ENCODE data around the gene HRH2. TPM values are rescaled to one million over a fixed set of nuclear protein-coding genes. Genes with fewer than 3 reads are reported as not detected.

HRH2 gene
- total RNA-seq, 2 donors from 2014 or later: 2.5 to 3.2 TPM

Other genes starting within 250 kb of the HRH2 start
- gene DRD1, start 213.9 kb upstream of the HRH2 start, total RNA-seq: not detected
- 100 to 1,000 TPM; 185 to 225 TPM for gene SFXN1, start 179.5 kb upstream of the HRH2 start, total RNA-seq
- not detected for gene CPLX2, start 213.5 kb downstream of the HRH2 start, total RNA-seq